Astrocyte (in vitro differentiated cells and primary cell): ENCODE results near the gene RPS6KB2.

Source experiments
- CTCF ChIP-seq: IDR thresholded peaks from 2 replicates; pipeline ENCODE4 v1.5.1; 2011; ENCODE audit warnings: low read depth, mild to moderate bottlenecking, inconsistent platforms, low read length, moderate library complexity; ENCODE audit not compliant: insufficient read depth
- EZH2 ChIP-seq: IDR thresholded peaks from 2 replicates; pipeline ENCODE4 v1.6.1; 2012; ENCODE audit warnings: mild to moderate bottlenecking, low read length, inconsistent platforms; ENCODE audit not compliant: insufficient read depth

DNA sequence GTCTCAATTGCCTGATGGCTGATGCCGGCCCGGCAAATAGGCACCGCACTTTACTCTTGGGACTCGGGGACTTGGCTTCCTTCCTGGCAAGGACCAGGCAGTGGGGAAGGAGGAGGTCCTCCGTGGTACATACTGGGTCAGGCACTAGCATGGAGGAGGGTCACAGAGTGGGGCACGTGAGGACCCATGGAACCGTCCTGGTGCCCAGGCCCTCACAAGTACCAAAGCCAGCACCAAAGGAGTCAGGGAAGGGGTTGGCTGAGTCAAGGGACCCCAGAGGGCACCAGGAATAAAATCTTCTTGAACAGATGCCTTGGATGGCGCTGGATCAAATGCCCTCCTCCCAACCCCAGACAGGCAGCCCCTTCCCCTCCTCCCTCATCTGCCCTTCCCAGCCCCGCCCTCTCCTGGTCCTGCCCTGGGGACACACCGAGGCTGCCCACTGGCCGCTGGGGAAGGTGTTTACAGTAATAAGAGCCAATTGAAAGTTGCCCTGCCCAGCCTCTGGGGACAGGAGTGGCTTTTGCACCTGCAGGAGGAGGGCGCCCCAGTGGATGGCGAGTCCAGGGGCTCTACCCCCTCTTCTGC lies 18.4 kb upstream of the RPS6KB2 start:
- no peak for TF ChIP-seq CTCF
- no peak for TF ChIP-seq EZH2
